Kidney epithelial cell (primary cell): ENCODE data around the gene CHST9. TPM values are rescaled to one million over a fixed set of nuclear protein-coding genes. Genes with fewer than 3 reads are reported as not detected.

ENCODE experiments used
- DNase-seq: peaks from one replicate; pipeline ENCODE4 v3.0.0-alpha.2; 2010; ENCODE audit warnings: low read depth
- H3K27me3 ChIP-seq: 2 replicates; pipeline ENCODE4 v1.6.0; 2011; ENCODE audit warnings: low read length; ENCODE audit not compliant: control insufficient read depth, insufficient read depth
- H3K36me3 ChIP-seq: 2 replicates; pipeline ENCODE4 v1.5.1; 2011; ENCODE audit warnings: low read length; ENCODE audit not compliant: control insufficient read depth, insufficient read depth
- H3K4me3 ChIP-seq: 2 replicates; pipeline ENCODE4 v1.5.1; 2011; ENCODE audit warnings: low read depth, mild to moderate bottlenecking, control low read depth, low read length
- CTCF ChIP-seq: IDR thresholded peaks from 2 replicates; pipeline ENCODE4 v1.5.1; 2011; ENCODE audit warnings: mild to moderate bottlenecking, moderate library complexity, low read length, control low read depth, inconsistent platforms; ENCODE audit not compliant: insufficient read depth, poor library complexity, severe bottlenecking
- total RNA-seq: library from RNA; depleted of rRNA; stranded (reverse); fragments of >200 nt; gene quantifications from 2 replicates; pipeline ENCODE4 v1.2.3, GENCODE V29; 2015

Gene CHST9
- total RNA-seq, 1 donor from 2014 or later, result 0.08 TPM

- Histone ChIP-seq H3K36me3 (no peaks in the 10 kb centered on the region), H3K27me3 (no peaks in the 10 kb centered on the region), H3K4me3 (no peak overlapping the region)
- DNase-seq, result no peak
- TF ChIP-seq CTCF, result no peak
Observed at GRCh38 chr18:27049969-27050368, 135.1 kb downstream of the CHST9 start.

GRCh38 chr18:27045342-27045741 is 139.8 kb downstream of the CHST9 start:
- no peaks in the 10 kb centered on the region for H3K36me3 ChIP-seq
- no peak for TF ChIP-seq CTCF
- no peak overlapping the region for H3K4me3 ChIP-seq
- H3K27me3 ChIP-seq, result no peaks in the 10 kb centered on the region
- DNase-seq, result no peak

GRCh38 chr18:27042177-27042576 is 142.9 kb downstream of the CHST9 start:
- Histone ChIP-seq H3K27me3 (no peaks in the 10 kb centered on the region), H3K36me3 (no peaks in the 10 kb centered on the region), H3K4me3 (no peak overlapping the region)
- no peak for DNase-seq
- TF ChIP-seq CTCF, result no peak

DNA sequence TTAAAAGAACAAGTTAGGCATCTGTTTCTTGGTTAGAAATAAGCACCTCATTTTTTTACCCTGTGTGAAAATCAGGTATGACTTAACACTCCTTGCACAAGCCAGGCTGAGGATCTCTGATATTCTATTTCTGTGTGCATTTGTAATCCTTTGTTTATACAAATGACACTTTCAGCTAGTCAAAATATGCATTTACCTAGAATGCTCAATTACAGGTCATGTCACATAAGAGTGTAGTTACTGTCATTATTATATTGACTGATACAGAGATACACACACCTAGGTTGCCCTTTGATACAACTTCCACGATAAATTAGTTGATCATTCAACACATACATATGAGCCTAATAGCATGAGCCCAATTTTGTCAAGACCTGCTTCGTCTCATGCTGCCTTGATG is 144.3 kb downstream of the CHST9 start:
- no peak for DNase-seq
- H3K4me3 ChIP-seq, result no peak overlapping the region

DNA sequence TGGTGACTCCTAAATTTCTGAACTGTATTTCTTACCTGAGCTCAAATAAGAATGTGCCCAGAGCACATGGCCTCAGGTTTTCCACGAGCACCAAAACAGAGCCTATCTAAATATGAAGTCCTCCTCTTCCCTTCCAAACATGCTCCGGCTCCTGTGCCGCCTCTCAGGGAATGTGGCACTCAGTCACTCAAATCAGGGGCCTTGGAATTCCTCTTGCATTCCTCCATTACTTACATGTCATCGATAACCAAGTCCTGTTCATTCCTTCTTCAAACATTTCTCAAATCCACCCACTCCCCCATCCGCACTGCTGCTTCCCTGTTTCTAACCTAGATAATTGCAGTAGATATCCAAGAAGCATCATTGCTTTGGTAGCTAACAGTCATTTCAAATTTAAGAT is 151.4 kb downstream of the CHST9 start:
- H3K4me3 ChIP-seq, result no peak overlapping the region
- H3K27me3 ChIP-seq, result no peaks in the 10 kb centered on the region
- TF ChIP-seq CTCF, result no peak
- no peaks in the 10 kb centered on the region for H3K36me3 ChIP-seq
- no peak for DNase-seq

More for the DNA sequence above, 144.3 kb downstream of the CHST9 start:
- TF ChIP-seq CTCF, result no peak
- Histone ChIP-seq H3K27me3 (no peaks in the 10 kb centered on the region), H3K36me3 (no peaks in the 10 kb centered on the region)

DNA sequence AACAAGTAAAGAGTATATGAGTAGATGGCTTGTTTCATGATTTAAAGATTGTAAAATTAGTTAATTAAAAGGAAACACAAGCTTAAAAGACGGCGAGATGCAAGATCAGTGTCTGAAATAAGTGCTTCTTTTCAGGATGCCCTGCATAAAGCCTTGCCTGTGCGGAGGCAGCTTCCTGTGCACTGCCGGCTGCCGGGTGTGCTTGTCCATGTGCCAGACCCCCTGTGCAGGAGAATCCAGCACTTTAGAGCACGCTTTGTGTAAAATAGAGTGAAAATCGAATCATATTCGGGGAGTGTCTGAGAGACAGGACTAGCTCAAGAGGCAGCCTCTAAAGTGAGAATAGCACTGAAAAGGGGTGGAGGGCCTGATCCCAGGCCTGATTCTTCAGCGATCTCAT is 154.7 kb downstream of the CHST9 start:
- no peak for DNase-seq
- Histone ChIP-seq H3K36me3 (no peaks in the 10 kb centered on the region), H3K27me3 (no peaks in the 10 kb centered on the region), H3K4me3 (no peak overlapping the region)
- TF ChIP-seq CTCF, result no peak
